Left lung (tissue), 10 donors: Measurements from ENCODE around the gene SPOUT1. TPM values are rescaled to one million over a fixed set of nuclear protein-coding genes. Genes with fewer than 3 reads are reported as not detected.
"Not testable (repeated sequence)": the region's sequence is repeated elsewhere in the genome, so short reads cannot be mapped to it uniquely, and the experiment has no call there.

Experiments used
- ATAC-seq: fragments of 200-7000 bp; cut with Tn5 transposase; one replicate; pipeline ENCODE4 v1.9.1; 2020; ENCODE audit warnings: moderate library complexity
- DNase-seq, 4 donors: peaks; one replicate each; pipeline ENCODE4 v3.0.0-alpha.2; 2013 to 2020
- H3K27ac ChIP-seq, 2 donors: fragments of 200-600 bp; sonication (generic) in 1 of 2; one replicate each; pipeline versions ENCODE4 v1.5.0 to v1.8.0; 2020 to 2021
- H3K27me3 ChIP-seq, 2 donors: fragments of 200-600 bp; sonication (generic) in 1 of 2; one replicate each; pipeline versions ENCODE4 v1.5.0 to v1.8.0; 2020 to 2021
- H3K36me3 ChIP-seq, 2 donors: fragments of 200-600 bp; sonication (generic) in 1 of 2; one replicate each; pipeline versions ENCODE4 v1.5.0 to v1.8.0; 2020 to 2021
- H3K4me1 ChIP-seq, 2 donors: fragments of 200-600 bp; one replicate each; pipeline ENCODE4 v1.8.0; 2021
- H3K4me3 ChIP-seq, 2 donors: fragments of 200-600 bp; sonication (generic) in 1 of 2; one replicate each; pipeline versions ENCODE4 v1.5.0 to v1.8.0; 2020 to 2021; ENCODE audit warnings: mild to moderate bottlenecking in 1 of 2
- H3K9me3 ChIP-seq, 2 donors: fragments of 200-600 bp; sonication (generic) in 1 of 2; one replicate each; pipeline versions ENCODE4 v1.5.0 to v1.8.0; 2020 to 2021
- intact Hi-C, 2 donors: fragments of 100-400 bp; cut with DNase I; formaldehyde crosslinking; loops; one replicate each; pipeline versions ENCODE4 v1.11.2 to v1.14.2; 2022
- polyA plus RNA-seq, 6 donors: library from polyadenylated mRNA; unstranded; fragments of 120-200 nt; gene quantifications; one replicate each; pipeline ENCODE4 v1.2.1, GENCODE V29; 2013; ENCODE audit not compliant: insufficient read length in 6 of 6
- total RNA-seq, 2 donors: library from RNA; stranded (reverse); fragmentation: NEBNext Ultra II Directional; extraction: Animal tissue kit (Norgen Biotek cat#: 25700); gene quantifications; one replicate each; pipeline ENCODE4 v1.2.1, GENCODE V29; 2021
- TF ChIP-seq, protein P1 (sequence below), 2 donors: fragments of 200-600 bp; sonication (generic) in 1 of 2; IDR thresholded peaks; one replicate each; pipeline versions ENCODE4 v1.5.0 to v1.8.0; 2021; ENCODE audit warnings: antibody characterized with exemption in 2 of 2
- donor health status: DM: no; HTN: yes; CAD: no.
- donor health status: DM: no; HTN: no; CAD: no.

The SPOUT1 gene
- total and polyA plus RNA-seq, 8 donors: 28.0 to 49.3 (median 34.1) TPM

DNA sequence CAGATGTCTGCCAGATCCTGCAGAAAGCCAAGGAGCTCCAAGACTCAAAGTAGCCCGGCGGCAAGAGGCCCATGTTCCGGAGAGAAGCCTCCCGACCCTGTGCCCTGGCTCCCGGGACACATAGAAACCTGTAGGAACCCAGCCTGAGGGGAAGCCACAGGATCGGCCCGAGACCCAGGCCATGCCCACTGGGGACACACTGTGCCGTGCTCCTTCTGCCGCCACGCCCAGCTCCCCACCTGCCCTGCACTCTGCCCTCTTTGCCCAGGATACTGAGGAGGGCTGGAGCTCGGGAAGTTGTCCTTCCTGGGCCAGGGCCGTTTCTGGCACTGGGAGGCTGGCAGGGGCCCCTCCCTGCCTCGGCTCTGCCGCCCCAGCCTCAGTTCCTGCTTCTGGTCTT is 21.8 kb downstream of the SPOUT1 start:
- intact Hi-C loops: no loop called here
- no peak overlapping the region for H3K4me3 ChIP-seq
- peaks cover 0 to 71% of the 10 kb centered on the region in 2 donors for H3K36me3 ChIP-seq
- no peaks in the 10 kb centered on the region for H3K27me3 ChIP-seq
- ATAC-seq: no peak
- TF ChIP-seq, protein P1, sequence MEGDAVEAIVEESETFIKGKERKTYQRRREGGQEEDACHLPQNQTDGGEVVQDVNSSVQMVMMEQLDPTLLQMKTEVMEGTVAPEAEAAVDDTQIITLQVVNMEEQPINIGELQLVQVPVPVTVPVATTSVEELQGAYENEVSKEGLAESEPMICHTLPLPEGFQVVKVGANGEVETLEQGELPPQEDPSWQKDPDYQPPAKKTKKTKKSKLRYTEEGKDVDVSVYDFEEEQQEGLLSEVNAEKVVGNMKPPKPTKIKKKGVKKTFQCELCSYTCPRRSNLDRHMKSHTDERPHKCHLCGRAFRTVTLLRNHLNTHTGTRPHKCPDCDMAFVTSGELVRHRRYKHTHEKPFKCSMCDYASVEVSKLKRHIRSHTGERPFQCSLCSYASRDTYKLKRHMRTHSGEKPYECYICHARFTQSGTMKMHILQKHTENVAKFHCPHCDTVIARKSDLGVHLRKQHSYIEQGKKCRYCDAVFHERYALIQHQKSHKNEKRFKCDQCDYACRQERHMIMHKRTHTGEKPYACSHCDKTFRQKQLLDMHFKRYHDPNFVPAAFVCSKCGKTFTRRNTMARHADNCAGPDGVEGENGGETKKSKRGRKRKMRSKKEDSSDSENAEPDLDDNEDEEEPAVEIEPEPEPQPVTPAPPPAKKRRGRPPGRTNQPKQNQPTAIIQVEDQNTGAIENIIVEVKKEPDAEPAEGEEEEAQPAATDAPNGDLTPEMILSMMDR (IDR thresholded peaks at IDR 0.05): no peak
- H3K4me1 ChIP-seq: no peaks in the 10 kb centered on the region
- peak in 1 of 4 donors; percentile 54 for DNase-seq
- H3K27ac ChIP-seq: no peak overlapping the region
- H3K9me3 ChIP-seq: no peaks in the 10 kb centered on the region

- no peak overlapping the region for H3K27ac ChIP-seq
- peak in 1 of 4 donors; percentile 53 for DNase-seq
- no peak for ATAC-seq
- H3K36me3 ChIP-seq: peaks cover 0 to 92% of the 10 kb centered on the region in 2 donors
- no peak overlapping the region for H3K4me3 ChIP-seq
- H3K9me3 ChIP-seq: no peaks in the 10 kb centered on the region
- no peaks in the 10 kb centered on the region for H3K27me3 ChIP-seq
- TF ChIP-seq, protein P1 (IDR thresholded peaks at IDR 0.05): no peak
- intact Hi-C loops: no loop called here
- H3K4me1 ChIP-seq: no peaks in the 10 kb centered on the region
Measured at GRCh38 chr9:128805661-128806060, 23.9 kb downstream of the SPOUT1 start.

- H3K9me3 ChIP-seq: no peaks in the 10 kb centered on the region
- no peak overlapping the region for H3K27ac ChIP-seq
- DNase-seq: no peak
- no peaks in the 10 kb centered on the region for H3K4me1 ChIP-seq
- intact Hi-C loops: no loop called here
- no peak for ATAC-seq
- no peak overlapping the region for H3K4me3 ChIP-seq
- TF ChIP-seq, protein P1 (IDR thresholded peaks at IDR 0.05): no peak
- H3K36me3 ChIP-seq: peaks cover 0 to 100% of the 10 kb centered on the region in 2 donors
- H3K27me3 ChIP-seq: no peaks in the 10 kb centered on the region
Measured at GRCh38 chr9:128802482-128802881, 27.1 kb downstream of the SPOUT1 start.

DNA sequence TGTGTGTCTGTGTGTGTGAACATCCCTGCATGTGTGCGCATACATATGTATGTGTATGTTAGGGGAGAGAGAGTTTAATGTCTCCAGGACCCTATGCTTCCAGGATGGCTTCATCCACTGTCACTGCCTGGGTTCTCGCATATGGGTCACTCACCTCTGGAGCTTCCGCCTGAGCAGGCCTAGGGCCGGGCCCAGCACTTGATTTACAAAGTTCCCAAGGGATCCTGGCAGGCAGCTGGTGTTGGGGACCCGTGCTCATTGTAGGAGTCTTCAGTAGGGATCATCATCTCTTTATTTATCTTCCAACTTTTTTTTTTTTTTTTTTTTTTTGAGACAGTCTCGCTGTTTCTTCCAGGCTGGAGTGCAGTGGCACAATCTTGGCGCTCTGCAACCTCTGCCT is 29.5 kb downstream of the SPOUT1 start:
- TF ChIP-seq, protein P1 (IDR thresholded peaks at IDR 0.05): no peak
- intact Hi-C loops: no loop called here
- Histone ChIP-seq H3K36me3 (peaks cover 3 to 98% of the 10 kb centered on the region in 2 donors), H3K9me3 (no peaks in the 10 kb centered on the region), H3K4me3 (no peak overlapping the region), H3K4me1 (no peaks in the 10 kb centered on the region), H3K27ac (no peak overlapping the region), H3K27me3 (no peaks in the 10 kb centered on the region)
- ATAC-seq: no peak
- no peak for DNase-seq

DNA sequence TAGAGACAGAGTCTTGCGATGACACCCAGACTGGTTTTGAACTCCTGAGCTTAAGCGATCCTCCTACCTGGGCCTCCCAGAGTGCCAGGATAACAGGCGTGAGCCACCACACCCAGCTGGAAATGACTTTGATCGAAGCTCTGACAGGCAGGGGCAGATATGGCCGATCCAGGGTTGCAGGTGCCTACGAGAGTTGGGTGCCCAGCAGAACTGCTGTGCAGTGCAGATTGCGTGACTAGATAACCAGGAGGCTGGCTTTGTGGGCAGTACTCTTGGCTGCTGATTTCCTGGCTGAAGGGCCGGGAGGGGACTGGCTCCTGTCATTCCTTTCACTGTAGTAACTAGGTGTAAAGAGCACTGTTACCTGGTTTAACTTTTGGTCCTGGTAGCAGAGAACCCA is 30.7 kb downstream of the SPOUT1 start:
- H3K9me3 ChIP-seq: no peaks in the 10 kb centered on the region
- H3K4me3 ChIP-seq: no peak overlapping the region
- H3K27me3 ChIP-seq: no peaks in the 10 kb centered on the region
- TF ChIP-seq, protein P1 (IDR thresholded peaks at IDR 0.05): no peak
- H3K27ac ChIP-seq: no peak overlapping the region
- H3K4me1 ChIP-seq: no peaks in the 10 kb centered on the region
- no peak for ATAC-seq
- peaks cover 3 to 98% of the 10 kb centered on the region in 2 donors for H3K36me3 ChIP-seq
- peak in 1 of 4 donors; percentile 17 for DNase-seq
- intact Hi-C loops: no loop called here

GRCh38 chr9:128794961-128795360 is 34.6 kb downstream of the SPOUT1 start:
- DNase-seq, H3K9me3 ChIP-seq, intact Hi-C loops, H3K4me3 ChIP-seq, ATAC-seq, H3K4me1 ChIP-seq, H3K27ac ChIP-seq, H3K27me3 ChIP-seq: not testable (repeated sequence)
- H3K36me3 ChIP-seq: peaks cover 3 to 97% of the 10 kb centered on the region in 2 donors
